ENCODE data around the gene CYP3A5.

DNA sequence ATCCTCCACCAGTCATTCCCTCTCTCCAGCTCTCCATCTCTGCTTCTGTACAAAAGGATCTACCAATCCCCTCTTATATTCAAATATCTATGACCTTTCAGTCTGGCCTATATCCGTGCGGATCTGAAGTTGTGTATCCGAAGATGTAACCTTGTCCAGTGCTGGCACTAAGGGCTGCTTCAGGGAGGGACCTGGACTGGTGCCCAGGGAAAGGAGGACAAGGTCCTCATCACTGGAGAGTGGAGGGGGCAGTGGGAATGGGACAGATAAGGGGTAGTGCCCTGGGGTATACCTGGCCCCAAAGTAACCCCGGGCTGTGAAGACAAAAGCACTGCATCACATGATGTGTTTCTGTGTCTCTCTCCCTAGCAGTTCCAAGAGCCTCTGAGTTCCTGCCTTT lies 80.0 kb downstream of the CYP3A5 start:
- TF ChIP-seq ZNF510 (tag by site-specific recombination; IDR thresholded peaks at IDR 0.05; ENCODE audit: insufficient replicate concordance) (no peak), KLF10 (tag by site-specific recombination; IDR thresholded peaks at IDR 0.05) (no peak), FEZF1 (tag by site-specific recombination; IDR thresholded peaks at IDR 0.05) (no peak), ZNF664 (tag by site-specific recombination; IDR thresholded peaks at IDR 0.05) (no peak)
- TF ChIP-seq, protein P1, sequence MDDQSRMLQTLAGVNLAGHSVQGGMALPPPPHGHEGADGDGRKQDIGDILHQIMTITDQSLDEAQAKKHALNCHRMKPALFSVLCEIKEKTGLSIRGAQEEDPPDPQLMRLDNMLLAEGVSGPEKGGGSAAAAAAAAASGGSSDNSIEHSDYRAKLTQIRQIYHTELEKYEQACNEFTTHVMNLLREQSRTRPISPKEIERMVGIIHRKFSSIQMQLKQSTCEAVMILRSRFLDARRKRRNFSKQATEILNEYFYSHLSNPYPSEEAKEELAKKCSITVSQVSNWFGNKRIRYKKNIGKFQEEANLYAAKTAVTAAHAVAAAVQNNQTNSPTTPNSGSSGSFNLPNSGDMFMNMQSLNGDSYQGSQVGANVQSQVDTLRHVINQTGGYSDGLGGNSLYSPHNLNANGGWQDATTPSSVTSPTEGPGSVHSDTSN (CRISPR knock-in tag; IDR thresholded peaks at IDR 0.05) = no peak
